Testis (tissue), 3 donors: ENCODE results near the gene RSU1. TPM values are rescaled to one million over a fixed set of nuclear protein-coding genes. Genes with fewer than 3 reads are reported as not detected.

Experiments used
- DNase-seq: peaks from one replicate; pipeline ENCODE4 v3.0.0-alpha.2; 2019
- H3K27ac ChIP-seq, 2 donors: fragments of 200-600 bp; sonication (generic); one replicate each; pipeline ENCODE4 v1.5.1; 2019
- H3K27me3 ChIP-seq: fragments of 200-600 bp; sonication (generic); one replicate; pipeline ENCODE4 v1.5.1; 2019
- H3K36me3 ChIP-seq: fragments of 200-600 bp; sonication (generic); one replicate; pipeline ENCODE4 v1.5.1; 2017; ENCODE audit warnings: low read depth; ENCODE audit errors: missing control alignments
- H3K4me1 ChIP-seq: fragments of 200-600 bp; sonication (generic); one replicate; pipeline ENCODE4 v1.5.1; 2019
- H3K4me3 ChIP-seq, 2 donors: fragments of 200-600 bp; sonication (generic); one replicate each; pipeline ENCODE4 v1.5.1; 2017 to 2019
- H3K9me3 ChIP-seq: fragments of 200-600 bp; sonication (generic); one replicate; pipeline ENCODE4 v1.5.1; 2017
- CTCF ChIP-seq, 3 experiments: fragments of 450-650 bp in 2 of 3; fragments of 200-600 bp in 1 of 3; sonication (generic) in 1 of 3; IDR thresholded peaks; one replicate each; pipeline ENCODE4 v1.5.1; 2016 to 2019; ENCODE audit warnings: antibody characterized with exemption in 3 of 3, mild to moderate bottlenecking in 2 of 3, moderate library complexity in 1 of 3
- POLR2A ChIP-seq: fragments of 450-650 bp; IDR thresholded peaks from one replicate; pipeline ENCODE4 v1.6.1; 2017; ENCODE audit warnings: antibody characterized with exemption, mild to moderate bottlenecking, moderate library complexity
- WGBS, 2 donors: methylation state at CpG; one replicate each; pipeline ENCODE4 v1.1.5; 2018; 5-methylcytosine and 5-hydroxymethylcytosine counted together
- intact Hi-C: fragments of 100-400 bp; cut with DNase I; formaldehyde crosslinking; loops from one replicate; pipeline ENCODE4 v1.15.1; 2023; ENCODE audit warnings: low total_unique reads
- polyA plus RNA-seq: library from polyadenylated mRNA; stranded (reverse); fragments of 350-450 nt; fragmentation: Illumina TruSeq; extraction: RNeasy Lipid Tissue Mini Kit (QIAGEN cat#74804); gene quantifications from one replicate; pipeline ENCODE4 v1.2.3, GENCODE V29; 2014; ENCODE audit warnings: low read depth, low replicate concordance; ENCODE audit not compliant: insufficient read depth
- total RNA-seq, 2 donors: library from RNA; depleted of rRNA; stranded (reverse); fragments of >200 nt; gene quantifications; one replicate each; pipeline ENCODE4 v1.2.3, GENCODE V29; 2016

The RSU1 gene
- total and polyA plus RNA-seq, 3 donors from 2014 or later = 26.0 to 38.4 (median 27.3) TPM

DNA sequence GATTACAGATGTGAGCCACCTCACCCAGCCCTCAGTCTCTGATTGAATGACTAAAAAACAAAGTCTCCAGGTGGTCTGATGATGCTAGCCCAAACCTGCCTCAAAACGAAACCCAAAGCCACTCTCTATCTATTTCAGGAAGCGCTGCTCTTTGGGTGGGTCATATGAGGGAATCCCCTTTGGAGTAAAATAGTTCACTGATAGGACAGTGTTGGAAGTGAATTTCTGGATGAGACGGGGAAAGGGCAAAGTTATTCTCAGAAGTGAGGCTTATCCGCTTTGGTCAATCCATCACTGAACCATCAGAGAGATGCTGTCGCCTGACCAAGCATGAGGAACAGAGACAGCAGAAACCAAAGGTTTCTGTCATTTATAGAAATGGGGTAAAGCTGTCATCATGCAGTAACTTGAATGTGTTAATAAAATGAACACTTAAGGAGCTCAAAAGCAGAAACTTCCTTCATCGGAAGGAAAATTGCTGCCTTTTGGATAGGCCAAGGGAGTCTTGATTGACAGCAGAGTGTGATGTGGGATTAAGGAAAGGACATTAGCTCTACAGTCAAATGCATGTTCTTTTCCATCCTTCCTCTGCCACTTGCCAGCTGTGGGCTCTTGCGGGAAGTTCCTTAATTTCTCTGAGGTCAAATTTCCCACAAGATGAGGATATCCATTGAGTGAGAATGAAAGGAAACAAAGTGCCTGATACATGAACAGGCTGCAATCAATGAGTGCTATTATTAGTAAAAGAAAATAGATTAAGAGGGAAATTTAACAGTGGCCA is 230.7 kb downstream of the RSU1 start:
- intact Hi-C loops = no loop called here
- TF ChIP-seq POLR2A (no peak), CTCF (IDR thresholded peaks at IDR 0.05) (no peak)

DNA sequence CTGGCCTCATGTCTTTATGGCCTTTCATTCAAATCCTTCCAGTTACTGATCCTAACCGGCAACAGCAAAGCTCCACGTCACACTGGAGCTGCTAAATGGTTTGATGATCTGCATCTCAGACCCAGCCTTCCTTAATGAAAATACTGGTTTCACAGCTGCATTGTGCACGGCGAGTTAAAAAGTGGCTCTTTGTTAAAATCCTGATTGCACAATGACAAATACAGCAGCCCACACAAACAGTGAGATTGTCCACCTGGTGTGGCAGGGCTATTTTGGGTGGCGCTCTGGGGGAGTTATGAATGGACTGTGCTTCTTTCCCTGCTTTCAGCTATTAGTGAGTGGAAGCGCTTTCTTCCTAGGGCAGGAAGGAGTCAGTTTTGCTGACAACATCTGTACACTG is 232.1 kb downstream of the RSU1 start:
- no peak for DNase-seq
- WGBS, 2 donors = 47 to 59% methylated on average over 6 of the region's 6 CpGs
- Histone ChIP-seq H3K4me1 (no peaks in the 10 kb centered on the region), H3K36me3 (no peaks in the 10 kb centered on the region), H3K27me3 (no peaks in the 10 kb centered on the region), H3K4me3 (no peak overlapping the region), H3K9me3 (no peaks in the 10 kb centered on the region), H3K27ac (no peak overlapping the region)
- TF ChIP-seq CTCF (IDR thresholded peaks at IDR 0.05) = no peak
- no peak for TF ChIP-seq POLR2A
- intact Hi-C loops = no loop called here

More for the DNA sequence above, 230.7 kb downstream of the RSU1 start:
- 91 to 94% methylated on average over 7 of the region's 7 CpGs for WGBS, 2 donors
- Histone ChIP-seq H3K4me1 (no peaks in the 10 kb centered on the region), H3K27me3 (no peaks in the 10 kb centered on the region), H3K27ac (no peak overlapping the region), H3K9me3 (no peaks in the 10 kb centered on the region), H3K36me3 (no peaks in the 10 kb centered on the region), H3K4me3 (no peak overlapping the region)
- DNase-seq = no peak

DNA sequence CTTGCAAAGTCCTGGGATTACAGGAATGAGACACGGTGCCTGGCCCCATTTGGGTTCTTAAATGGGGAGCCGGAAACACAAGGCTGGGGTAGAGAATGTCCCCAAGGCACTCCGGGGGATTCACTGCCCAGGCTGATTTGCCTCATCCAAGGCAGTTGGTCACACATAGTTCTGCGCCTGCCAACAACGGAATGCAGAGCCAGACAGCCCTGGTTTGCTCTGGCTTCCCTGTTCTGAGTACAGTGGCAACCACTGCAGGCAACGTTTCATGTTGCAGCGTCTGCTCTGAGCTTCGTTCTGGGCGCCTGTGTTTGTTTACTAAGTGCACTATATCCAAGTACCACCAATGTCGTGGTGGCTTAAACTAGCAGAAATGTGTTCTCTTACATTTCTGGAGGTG is 233.8 kb downstream of the RSU1 start:
- Histone ChIP-seq H3K4me3 (no peak overlapping the region), H3K27ac (no peak overlapping the region), H3K9me3 (no peaks in the 10 kb centered on the region), H3K4me1 (no peaks in the 10 kb centered on the region), H3K36me3 (no peaks in the 10 kb centered on the region), H3K27me3 (no peaks in the 10 kb centered on the region)
- TF ChIP-seq POLR2A (no peak), CTCF (IDR thresholded peaks at IDR 0.05) (no peak)
- DNase-seq = no peak
- intact Hi-C loops = no loop called here
- WGBS, 2 donors = 75 to 80% methylated on average over 7 to 10 of the region's 10 CpGs

DNA sequence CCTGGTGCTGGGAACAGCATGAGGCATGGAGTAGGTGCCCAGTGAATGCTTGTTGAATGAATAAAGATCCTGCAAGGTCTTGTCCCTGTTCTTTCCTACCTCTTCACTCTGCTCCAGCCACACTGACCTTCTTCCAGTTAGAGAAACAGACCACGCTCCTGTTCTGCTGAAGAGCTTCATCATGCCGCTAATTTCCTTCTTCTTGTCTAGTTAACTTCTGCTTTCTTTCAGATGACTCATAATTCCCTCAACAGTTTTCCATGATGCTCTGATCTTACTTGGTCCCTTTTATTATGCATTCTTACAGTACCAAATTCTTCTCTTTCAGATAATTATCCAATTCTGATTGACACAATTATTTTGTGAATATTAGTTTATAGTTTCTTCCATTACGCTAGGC is 236.0 kb downstream of the RSU1 start:
- Histone ChIP-seq H3K27me3 (no peaks in the 10 kb centered on the region), H3K9me3 (no peaks in the 10 kb centered on the region), H3K27ac (no peak overlapping the region), H3K36me3 (no peaks in the 10 kb centered on the region), H3K4me1 (no peaks in the 10 kb centered on the region), H3K4me3 (no peak overlapping the region)
- no peak for TF ChIP-seq POLR2A
- TF ChIP-seq CTCF (IDR thresholded peaks at IDR 0.05) = no peak
- intact Hi-C loops = no loop called here
- WGBS, 2 donors = 89 to 97% methylated on average over 3 of the region's 3 CpGs
- DNase-seq = no peak

DNA sequence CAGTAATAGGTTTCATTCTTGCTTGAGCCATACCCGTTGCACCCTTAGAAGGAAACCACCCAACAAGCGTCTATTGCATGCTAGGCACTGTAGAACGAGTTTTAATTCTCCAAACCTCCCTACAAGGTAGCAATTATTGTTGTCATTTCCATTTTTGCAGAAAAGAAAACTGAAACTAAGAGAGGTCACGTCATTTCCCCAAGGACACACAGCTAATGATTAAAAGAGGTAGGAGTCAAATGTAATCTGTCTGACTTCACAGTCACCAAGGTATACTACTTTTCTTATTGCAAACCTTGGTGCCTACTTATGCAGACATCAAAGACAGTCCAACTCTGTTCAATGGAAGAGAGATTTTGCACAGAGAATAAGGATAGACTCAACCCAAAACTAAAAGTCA is 246.5 kb downstream of the RSU1 start:
- TF ChIP-seq POLR2A = no peak
- TF ChIP-seq CTCF (IDR thresholded peaks at IDR 0.05) = no peak
- DNase-seq = no peak
- H3K36me3 ChIP-seq = no peaks in the 10 kb centered on the region
- intact Hi-C loops = no loop called here
- no peak overlapping the region for H3K4me3 ChIP-seq
- 72 to 86% methylated on average over 4 of the region's 4 CpGs for WGBS, 2 donors
- no peaks in the 10 kb centered on the region for H3K27me3 ChIP-seq
- no peaks in the 10 kb centered on the region for H3K4me1 ChIP-seq
- no peak overlapping the region for H3K27ac ChIP-seq
- H3K9me3 ChIP-seq = no peaks in the 10 kb centered on the region
